Aorta (tissue), 5 donors: ENCODE measurements around the gene CDH24. TPM values are rescaled to one million over a fixed set of nuclear protein-coding genes. Genes with fewer than 3 reads are reported as not detected.
"Not testable (repeated sequence)": the region's sequence is repeated elsewhere in the genome, so short reads cannot be mapped to it uniquely, and the experiment has no call there.

Experiments used
- ATAC-seq: fragments of 200-7000 bp; cut with Tn5 transposase; one replicate; pipeline ENCODE4 v1.9.1; 2022; ENCODE audit warnings: moderate library complexity; ENCODE audit not compliant: low FRiP score
- DNase-seq, 2 donors: peaks; one replicate each; pipeline ENCODE4 v3.0.0-alpha.2; 2020
- H3K27ac ChIP-seq, 2 donors: one replicate each; pipeline ENCODE4 v1.5.1; 2013; ENCODE audit warnings: low read length in 2 of 2, mild to moderate bottlenecking in 2 of 2, moderate library complexity in 2 of 2, control low read depth in 1 of 2, inconsistent platforms in 1 of 2, low read depth in 1 of 2
- H3K27me3 ChIP-seq, 2 donors: one replicate each; pipeline ENCODE4 v1.6.1; 2013; ENCODE audit warnings: control low read depth in 1 of 2, low read length in 1 of 2, mild to moderate bottlenecking in 1 of 2, moderate library complexity in 1 of 2; ENCODE audit not compliant: insufficient read depth in 2 of 2, control insufficient read depth in 1 of 2
- H3K36me3 ChIP-seq, 2 donors: one replicate each; pipeline ENCODE4 v1.6.1; 2013; ENCODE audit warnings: control low read depth in 1 of 2, low read length in 1 of 2, mild to moderate bottlenecking in 1 of 2; ENCODE audit not compliant: insufficient read depth in 2 of 2, control insufficient read depth in 1 of 2
- H3K4me1 ChIP-seq, 2 donors: one replicate each; pipeline ENCODE4 v1.6.1; 2013; ENCODE audit warnings: low read length in 2 of 2, control low read depth in 1 of 2, mild to moderate bottlenecking in 1 of 2, moderate library complexity in 1 of 2; ENCODE audit not compliant: insufficient read depth in 2 of 2, control insufficient read depth in 1 of 2
- H3K4me3 ChIP-seq, 2 donors: one replicate each; pipeline ENCODE4 v1.5.1; 2013; ENCODE audit warnings: low read length in 2 of 2, control low read depth in 1 of 2, mild to moderate bottlenecking in 1 of 2
- H3K9me3 ChIP-seq: one replicate; pipeline ENCODE4 v1.6.1; 2013; ENCODE audit warnings: mild to moderate bottlenecking, low read length; ENCODE audit not compliant: control insufficient read depth
- WGBS, 2 donors: extraction: QIAGEN DNeasy Blood & Tissue Kit; methylation state at CpG; one replicate each; pipeline ENCODE4 v1.1.7; 2013; 5-methylcytosine and 5-hydroxymethylcytosine counted together
- intact Hi-C, 2 donors: fragments of 100-400 bp; cut with DNase I; formaldehyde crosslinking; loops; one replicate each; pipeline versions ENCODE4 v1.14.2 to v1.15.0; 2022
- polyA plus RNA-seq, 2 donors: library from polyadenylated mRNA; stranded (reverse); fragments of 200-250 nt; gene quantifications; one replicate each; pipeline ENCODE4 v1.2.3, GENCODE V29; 2013
- total RNA-seq, 2 donors: library from RNA; stranded (reverse); fragmentation: NEBNext Ultra II Directional; extraction: Animal tissue kit (Norgen Biotek cat#: 25700); gene quantifications; one replicate each; pipeline ENCODE4 v1.2.1, GENCODE V29; 2021
- donor health status: healthy with polysubstance abuse.
- donor health status: Bipolar disorder and iron deficiency.
- donor health status: DM: no; HTN: no; CAD: no.
- donor health status: DM: no; HTN: no; CAD: no.
- donor health status: DM: yes; HTN: yes; CAD: no.

Gene CDH24
- total and polyA plus RNA-seq, 4 donors: 3.4 to 11.4 (median 4.1) TPM; not detected in 1

DNA sequence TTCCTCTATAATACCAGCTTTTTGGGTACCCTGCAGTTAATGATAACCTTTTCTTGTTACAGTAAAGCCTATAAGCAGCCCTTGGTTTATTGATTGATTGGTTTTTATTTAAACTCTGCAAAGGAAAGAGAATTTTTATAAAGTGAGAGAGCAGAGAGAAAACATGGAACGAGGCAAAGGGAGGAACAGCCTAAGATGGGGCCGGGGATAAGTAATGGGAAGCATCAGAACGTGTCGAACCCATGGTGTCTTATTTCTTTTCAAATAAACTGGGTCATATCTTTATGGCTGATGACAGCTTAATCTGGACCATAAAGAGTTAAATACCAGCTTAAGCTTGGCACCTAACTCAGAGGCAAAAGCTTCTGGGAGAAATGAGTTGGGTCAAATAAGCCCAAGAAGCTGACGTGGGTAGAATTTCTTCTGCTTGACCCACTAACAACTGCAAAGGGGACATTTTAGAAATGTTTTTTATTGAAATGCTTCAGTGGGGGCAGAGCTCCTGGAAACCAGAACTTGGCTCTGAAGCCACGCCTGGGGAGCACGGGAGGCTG, 35.4 kb downstream of the CDH24 start:
- H3K36me3 ChIP-seq: peaks cover 0 to 3% of the 10 kb centered on the region in 2 donors
- DNase-seq (no peak), ATAC-seq (no peak)
- no peaks in the 10 kb centered on the region for H3K27me3 ChIP-seq
- H3K27ac ChIP-seq: no peak overlapping the region
- intact Hi-C loops: no loop called here
- no peak overlapping the region for H3K4me3 ChIP-seq
- H3K4me1 ChIP-seq: no peaks in the 10 kb centered on the region
- 44 to 46% methylated on average over 7 of the region's 7 CpGs for WGBS, 2 donors
- H3K9me3 ChIP-seq: no peaks in the 10 kb centered on the region

DNA sequence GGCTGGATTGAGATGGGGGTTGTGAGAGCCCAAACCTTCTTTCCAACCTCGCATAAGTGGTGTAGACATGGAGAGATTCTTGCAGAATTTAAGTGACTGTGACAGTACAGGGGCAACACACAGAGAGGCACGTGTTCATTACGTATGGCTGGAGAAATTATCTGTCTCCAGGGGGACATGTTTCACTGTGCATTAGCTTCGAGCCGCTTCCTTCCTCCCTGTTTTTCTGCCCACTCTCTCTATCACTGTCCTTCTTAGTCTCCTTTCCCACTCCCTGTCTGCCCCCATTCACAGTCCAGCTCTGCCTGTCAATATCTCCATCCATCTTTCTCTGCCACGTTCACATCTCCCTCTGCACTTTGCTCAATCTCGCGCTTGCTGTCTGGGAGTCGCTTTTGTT, 35.9 kb downstream of the CDH24 start:
- no peaks in the 10 kb centered on the region for H3K9me3 ChIP-seq
- no peak overlapping the region for H3K4me3 ChIP-seq
- WGBS, 2 donors: 49 to 69% methylated on average over 9 of the region's 9 CpGs
- DNase-seq (no peak), ATAC-seq (no peak)
- H3K4me1 ChIP-seq: no peaks in the 10 kb centered on the region
- intact Hi-C loops: no loop called here
- no peak overlapping the region for H3K27ac ChIP-seq
- H3K27me3 ChIP-seq: no peaks in the 10 kb centered on the region
- peaks cover 0 to 3% of the 10 kb centered on the region in 2 donors for H3K36me3 ChIP-seq

DNA sequence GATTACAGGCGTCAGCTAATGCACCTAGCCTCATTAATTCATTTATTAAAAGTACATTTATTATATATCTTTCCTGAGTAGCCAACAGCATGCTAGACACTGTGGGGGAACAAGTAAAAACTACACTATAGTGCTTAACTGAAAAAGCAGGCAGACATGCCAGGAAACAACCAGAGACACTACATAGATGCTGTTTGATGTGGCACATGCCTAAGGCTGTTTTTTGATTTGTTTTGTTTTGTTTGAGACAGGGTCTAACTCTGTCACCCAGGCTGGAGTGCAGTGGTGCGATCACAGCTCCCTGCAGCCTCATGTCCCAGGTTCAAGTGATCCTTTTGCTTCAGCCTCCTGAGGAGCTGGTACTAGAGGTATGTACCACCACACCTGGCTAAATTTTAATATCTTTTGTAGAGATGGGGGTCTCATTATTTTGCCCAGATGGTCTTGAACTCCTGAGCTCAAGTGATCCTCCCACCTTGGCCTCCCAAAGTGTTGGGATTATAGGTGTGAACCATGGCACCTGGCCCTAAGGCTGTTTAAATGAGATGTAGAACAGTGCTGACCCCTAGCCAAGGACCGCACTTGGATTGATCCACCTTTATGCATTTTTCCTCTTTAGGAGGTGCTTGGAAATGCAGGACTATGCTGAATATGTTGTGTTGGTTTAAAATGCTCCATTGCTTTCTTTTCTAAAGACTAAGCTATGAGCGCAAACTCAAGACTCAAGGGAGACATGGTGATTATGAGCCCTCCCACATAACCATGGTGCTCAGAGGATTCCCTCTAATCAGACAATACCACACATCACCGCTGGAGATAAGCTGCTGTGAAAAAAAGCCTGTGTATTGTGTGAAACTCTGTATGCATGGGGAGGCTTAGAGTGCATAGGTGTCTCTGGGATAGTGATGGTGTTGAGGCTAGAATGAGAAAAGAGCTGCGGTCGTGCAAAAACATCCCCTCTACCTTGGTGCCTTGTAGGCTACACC, 36.9 kb downstream of the CDH24 start:
- DNase-seq (no peak), ATAC-seq (no peak)
- no peaks in the 10 kb centered on the region for H3K36me3 ChIP-seq
- no peak overlapping the region for H3K27ac ChIP-seq
- no peak overlapping the region for H3K4me3 ChIP-seq
- intact Hi-C loops: no loop called here
- H3K27me3 ChIP-seq: no peaks in the 10 kb centered on the region
- 89 to 93% methylated on average over 7 of the region's 7 CpGs for WGBS, 2 donors
- no peaks in the 10 kb centered on the region for H3K9me3 ChIP-seq
- no peaks in the 10 kb centered on the region for H3K4me1 ChIP-seq

DNA sequence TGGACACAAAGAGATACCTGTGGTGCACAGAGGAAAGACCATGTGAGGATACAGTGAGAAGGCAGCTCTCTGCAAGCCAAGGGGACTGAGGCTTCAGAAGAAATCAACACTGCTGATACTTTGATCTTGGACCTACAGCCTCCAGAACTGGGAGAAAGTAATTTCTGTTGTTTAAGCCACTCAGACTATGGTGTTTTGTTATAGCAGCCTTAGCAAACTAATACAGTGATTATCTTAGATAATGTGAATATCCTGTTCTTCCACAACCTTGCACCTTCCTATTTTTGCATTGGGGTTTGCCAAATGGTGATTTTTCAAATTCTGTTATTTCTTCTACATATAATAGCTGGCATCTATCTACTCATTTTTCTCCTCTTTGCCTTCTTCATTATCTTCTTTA, 39.2 kb downstream of the CDH24 start:
- Histone ChIP-seq H3K9me3 (no peaks in the 10 kb centered on the region), H3K36me3 (no peaks in the 10 kb centered on the region), H3K4me3 (no peak overlapping the region), H3K27ac (no peak overlapping the region), H3K27me3 (no peaks in the 10 kb centered on the region), H3K4me1 (no peaks in the 10 kb centered on the region)
- intact Hi-C loops: no loop called here
- DNase-seq: no peak
- no peak for ATAC-seq

DNA sequence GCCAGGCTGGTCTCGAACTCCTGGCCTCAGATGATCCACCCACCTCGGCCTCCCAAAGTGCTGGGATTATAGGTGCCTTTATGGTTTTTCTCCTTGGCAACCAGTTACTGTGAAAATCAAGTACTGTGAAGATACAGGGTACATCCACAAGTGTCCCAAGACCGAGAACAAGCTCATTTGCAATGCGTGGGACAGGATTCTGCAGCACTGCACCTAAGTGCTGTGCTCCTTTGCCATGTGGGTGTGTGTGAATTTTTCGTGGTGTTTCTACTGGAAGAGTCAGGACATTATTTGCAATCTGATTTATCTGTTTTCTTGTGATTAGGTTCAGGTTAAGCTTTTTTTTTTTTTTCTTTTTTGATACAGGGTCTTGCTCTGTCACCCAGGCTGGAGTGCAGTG, 40.2 kb downstream of the CDH24 start:
- intact Hi-C loops: no loop called here
- ATAC-seq (no peak), DNase-seq (no peak)
- no peak overlapping the region for H3K4me3 ChIP-seq
- no peak overlapping the region for H3K27ac ChIP-seq
- H3K9me3 ChIP-seq: no peaks in the 10 kb centered on the region
- no peaks in the 10 kb centered on the region for H3K4me1 ChIP-seq
- H3K36me3 ChIP-seq: no peaks in the 10 kb centered on the region
- 80 to 84% methylated on average over 5 of the region's 5 CpGs for WGBS, 2 donors
- H3K27me3 ChIP-seq: no peaks in the 10 kb centered on the region

DNA sequence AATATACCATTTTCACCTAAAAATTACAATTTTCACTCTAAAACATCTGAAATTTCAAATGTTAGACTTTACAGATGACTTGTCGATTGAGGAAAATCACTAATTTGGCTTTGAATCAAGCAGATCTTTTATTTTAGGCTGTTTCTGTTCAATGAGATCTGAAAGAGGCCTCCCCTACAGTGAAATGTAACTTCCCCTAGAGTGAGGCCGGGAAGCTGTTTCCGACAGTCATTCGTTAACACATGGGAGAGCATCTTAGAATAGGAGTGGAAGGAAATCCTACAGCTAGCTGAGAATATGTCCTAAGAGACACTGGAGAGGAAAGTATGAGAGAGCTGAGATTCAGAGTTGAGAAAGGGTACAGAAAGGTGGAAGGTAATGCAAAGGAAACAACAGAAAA, 41.7 kb downstream of the CDH24 start:
- H3K4me3 ChIP-seq: no peak overlapping the region
- H3K27me3 ChIP-seq: no peaks in the 10 kb centered on the region
- no peaks in the 10 kb centered on the region for H3K4me1 ChIP-seq
- H3K36me3 ChIP-seq: no peaks in the 10 kb centered on the region
- 86 to 88% methylated on average over 4 of the region's 4 CpGs for WGBS, 2 donors
- intact Hi-C loops: no loop called here
- DNase-seq (no peak), ATAC-seq (no peak)
- no peak overlapping the region for H3K27ac ChIP-seq
- H3K9me3 ChIP-seq: no peaks in the 10 kb centered on the region

DNA sequence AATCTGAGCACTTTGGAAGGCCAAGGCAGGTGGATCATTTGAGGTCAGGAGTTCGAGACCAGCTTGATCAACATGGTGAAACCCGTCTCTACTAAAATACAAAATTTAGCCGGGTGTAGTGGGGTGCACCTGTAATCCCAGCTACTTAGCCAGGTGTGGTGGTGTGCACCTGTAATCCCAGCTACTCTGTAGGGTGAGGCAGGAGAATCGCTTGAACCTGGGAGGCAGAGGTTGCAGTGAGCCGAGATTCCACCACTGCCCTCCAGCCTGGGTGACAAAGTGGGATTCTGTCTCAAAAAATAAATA, 43.6 kb downstream of the CDH24 start:
- H3K9me3 ChIP-seq, intact Hi-C loops, ATAC-seq, H3K36me3 ChIP-seq, H3K27me3 ChIP-seq, H3K27ac ChIP-seq, DNase-seq, H3K4me1 ChIP-seq, H3K4me3 ChIP-seq: not testable (repeated sequence)
- WGBS, 2 donors: 91 to 94% methylated on average over 5 of the region's 5 CpGs

DNA sequence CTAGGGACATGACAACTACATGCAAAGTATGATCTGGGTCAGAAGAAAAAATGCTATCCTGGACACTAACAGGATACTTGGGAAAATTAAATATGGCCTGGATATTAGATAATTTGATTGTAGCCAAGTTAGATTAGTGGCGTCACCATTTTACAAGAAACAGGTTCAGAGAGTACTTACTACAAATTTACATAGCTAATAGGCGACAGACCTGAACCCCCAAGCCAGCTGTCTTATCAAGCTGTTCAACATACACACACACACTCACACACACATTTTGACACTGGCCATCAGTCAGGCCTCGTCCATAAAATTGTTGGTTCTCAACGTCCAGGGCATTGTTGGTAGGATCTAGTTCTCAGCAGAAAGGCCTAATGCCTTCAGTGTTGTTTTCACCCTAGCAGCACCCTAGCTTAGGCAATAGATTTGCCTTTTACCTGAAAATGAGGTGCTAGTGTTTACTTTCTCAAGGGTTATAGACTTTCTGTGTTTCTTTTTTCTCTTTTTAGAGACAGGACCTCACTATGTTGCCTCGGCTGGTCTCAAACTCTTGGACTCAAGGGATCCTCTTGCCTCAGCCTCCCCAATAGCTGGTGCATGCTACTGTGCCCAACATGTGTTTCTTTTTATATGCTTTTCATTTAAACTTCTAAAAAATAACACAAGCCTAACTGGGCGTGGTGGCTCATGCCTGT, 44.1 kb downstream of the CDH24 start:
- DNase-seq (no peak), ATAC-seq (no peak)
- Histone ChIP-seq H3K27ac (no peak overlapping the region), H3K9me3 (no peaks in the 10 kb centered on the region), H3K4me3 (no peak overlapping the region), H3K27me3 (no peaks in the 10 kb centered on the region), H3K36me3 (no peaks in the 10 kb centered on the region), H3K4me1 (no peaks in the 10 kb centered on the region)
- 61 to 72% methylated on average over 6 of the region's 6 CpGs for WGBS, 2 donors
- intact Hi-C loops: no loop called here
